PC-9 (cell line): ENCODE measurements around the gene PRLR. TPM values are rescaled to one million over a fixed set of nuclear protein-coding genes. Genes with fewer than 3 reads are reported as not detected.

Experiments
- BruUV-seq: library from RNA; stranded (reverse); fragments of 400-500 nt; replicated peaks from 2 replicates; lab custom pipeline; 2021; lab: Mats Ljungman, UMichigan
- CTCF ChIA-PET: fragments of 300-600 bp; sonication (Branson Sonifier 250); formaldehyde crosslinking; loops from one replicate; lab custom pipeline; 2022; ENCODE audit warnings: antibody characterized with exemption; lab: Charles Lee
- POLR2A ChIA-PET: fragments of 300-600 bp; sonication (Branson Sonifier 250); formaldehyde crosslinking; loops from one replicate; lab custom pipeline; 2022; ENCODE audit warnings: antibody characterized with exemption; ENCODE audit not compliant: unreplicated experiment; lab: Charles Lee
- DNase-seq, 2 experiments: peaks; one replicate each; pipeline versions ENCODE4 v3.0.0 to v3.0.0-alpha.2; 2015 to 2022; ENCODE audit warnings: mixed read lengths in 1 of 2
- H2AFZ ChIP-seq: fragments of 200-600 bp; sonication (generic); 2 replicates; pipeline ENCODE4 v1.8.1; 2017; ENCODE audit warnings: antibody characterized with exemption
- H3F3A ChIP-seq: fragments of 200-600 bp; sonication (generic); 2 replicates; pipeline ENCODE4 v1.8.1; 2017; ENCODE audit warnings: antibody characterized with exemption, mild to moderate bottlenecking, low read depth; ENCODE audit not compliant: insufficient read depth
- H3K27ac ChIP-seq: fragments of 200-600 bp; sonication (generic); 2 replicates; pipeline ENCODE4 v1.6.1; 2016; ENCODE audit warnings: mixed run types
- H3K27me3 ChIP-seq: fragments of 200-600 bp; sonication (generic); 2 replicates; pipeline ENCODE4 v1.6.1; 2016; ENCODE audit warnings: low read depth, mixed run types; ENCODE audit not compliant: insufficient read depth
- H3K36me3 ChIP-seq: fragments of 200-600 bp; sonication (generic); 2 replicates; pipeline ENCODE4 v1.6.1; 2016; ENCODE audit warnings: low read depth, mixed run types
- H3K4me1 ChIP-seq: fragments of 200-600 bp; sonication (generic); replicated peaks from 2 replicates; pipeline ENCODE4 v1.6.1; 2016; ENCODE audit warnings: mixed run types; ENCODE audit not compliant: insufficient read depth
- H3K4me2 ChIP-seq: fragments of 200-600 bp; sonication (generic); 2 replicates; pipeline ENCODE4 v1.6.1; 2017; ENCODE audit warnings: mixed run types
- H3K4me3 ChIP-seq: fragments of 200-600 bp; sonication (generic); 2 replicates; pipeline ENCODE4 v1.6.1; 2016; ENCODE audit warnings: mixed run types
- H3K79me2 ChIP-seq: fragments of 200-600 bp; sonication (generic); 2 replicates; pipeline ENCODE4 v1.6.1; 2017; ENCODE audit warnings: low read depth, mixed run types
- H3K9me2 ChIP-seq: fragments of 200-600 bp; sonication (generic); 2 replicates; pipeline ENCODE4 v1.8.1; 2017; ENCODE audit warnings: mild to moderate bottlenecking; ENCODE audit not compliant: insufficient read depth
- H3K9me3 ChIP-seq: fragments of 200-600 bp; sonication (generic); 2 replicates; pipeline ENCODE4 v1.8.1; 2016; ENCODE audit warnings: low read depth; ENCODE audit not compliant: insufficient read depth
- H4K20me1 ChIP-seq: fragments of 200-600 bp; sonication (generic); 2 replicates; pipeline ENCODE4 v1.8.1; 2017; ENCODE audit not compliant: insufficient read depth
- CTCF ChIP-seq: fragments of 200-600 bp; sonication (generic); conservative IDR thresholded peaks from 2 replicates; pipeline ENCODE4 v1.6.1; 2017; ENCODE audit warnings: mixed run types, antibody characterized with exemption, mild to moderate bottlenecking, moderate library complexity
- EZH2 ChIP-seq: fragments of 200-600 bp; sonication (generic); IDR thresholded peaks from 2 replicates; pipeline ENCODE4 v1.8.0; 2017; ENCODE audit warnings: antibody characterized with exemption, low read depth
- intact Hi-C: fragments of 100-400 bp; cut with micrococcal nuclease; formaldehyde crosslinking; loops from one replicate; pipeline ENCODE4 v1.10.0; 2022; ENCODE audit not compliant: unreplicated experiment
- total RNA-seq: library from RNA; stranded (reverse); gene quantifications from 2 replicates; pipeline ENCODE4 v1.2.3, GENCODE V29; 2021

Gene PRLR
- total RNA-seq, 1 experiment from 2014 or later, result not detected

DNA sequence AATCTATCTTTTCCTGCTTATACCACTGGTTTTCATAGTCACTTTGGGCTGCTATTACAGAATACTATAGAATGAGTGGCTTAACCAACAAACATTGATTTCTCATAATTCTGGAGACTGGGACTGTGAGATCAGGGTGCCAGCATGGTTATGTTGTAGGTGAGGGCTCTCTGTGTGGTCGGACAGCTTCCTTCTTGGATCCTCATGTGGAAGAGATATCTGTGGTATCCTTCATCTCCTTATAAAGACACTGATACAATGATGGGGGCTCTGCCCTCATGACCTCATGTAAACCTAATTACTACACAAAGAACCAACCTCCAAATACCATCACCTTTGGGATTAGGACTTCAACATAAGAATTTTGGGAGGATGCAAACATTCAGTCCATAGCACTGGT lies 13.9 kb upstream of the PRLR start:
- intact Hi-C loops, result no loop called here
- Histone ChIP-seq H3K9me3 (no peaks in the 10 kb centered on the region), H2AFZ (no peak overlapping the region), H3K79me2 (no peaks in the 10 kb centered on the region), H4K20me1 (no peaks in the 10 kb centered on the region), H3K36me3 (no peaks in the 10 kb centered on the region), H3F3A (no peaks in the 10 kb centered on the region), H3K4me3 (no peak overlapping the region), H3K9me2 (no peaks in the 10 kb centered on the region), H3K4me2 (no peak overlapping the region), H3K27me3 (no peaks in the 10 kb centered on the region), H3K27ac (no peak overlapping the region), H3K4me1 (no peaks in the 10 kb centered on the region)
- POLR2A ChIA-PET, result interaction anchor here (0.5 to 0.6 kb wide), 2 partner anchors 39 to 1589 kb away, joined by 6 to 35 read pairs; no protein-coding TSS in a partner anchor
- TF ChIP-seq EZH2 (no peak), CTCF (no peak)
- BruUV-seq, result no TSS peak
- DNase-seq, result no peak
- CTCF ChIA-PET, result no interaction called here

GRCh38 chr5:35242702-35243258 lies 12.5 kb upstream of the PRLR start:
- TF ChIP-seq CTCF (no peak), EZH2 (no peak)
- 0 out of 2 replicates have a peak, but pooled peaks cover 2% of the 10 kb centered on the region for H3K9me2 ChIP-seq
- no peak overlapping the region for H3K4me3 ChIP-seq
- no peaks in the 10 kb centered on the region for H4K20me1 ChIP-seq
- ChIA-PET CTCF (no interaction called here), POLR2A (no interaction called here)
- no peaks in the 10 kb centered on the region for H3K9me3 ChIP-seq
- H3K36me3 ChIP-seq, result no peaks in the 10 kb centered on the region
- H3K4me2 ChIP-seq, result no peak overlapping the region
- no peak overlapping the region for H3K27ac ChIP-seq
- no TSS peak for BruUV-seq
- peaks cover 7% of the 10 kb centered on the region; the same call in 1 of the 2 replicates for H3K27me3 ChIP-seq
- H3K79me2 ChIP-seq, result no peaks in the 10 kb centered on the region
- no peaks in the 10 kb centered on the region for H3F3A ChIP-seq
- no peak overlapping the region for H2AFZ ChIP-seq
- no peaks in the 10 kb centered on the region for H3K4me1 ChIP-seq
- no peak for DNase-seq
- intact Hi-C loops, result no loop called here

- no peaks in the 10 kb centered on the region for H3F3A ChIP-seq
- no peak overlapping the region for H3K4me2 ChIP-seq
- no peak for DNase-seq
- intact Hi-C loops, result no loop called here
- H3K36me3 ChIP-seq, result no peaks in the 10 kb centered on the region
- POLR2A ChIA-PET, result no interaction called here
- peaks cover 9% of the 10 kb centered on the region; the same call in 1 of the 2 replicates for H3K27me3 ChIP-seq
- 0 out of 2 replicates have a peak, but pooled peaks cover 5% of the 10 kb centered on the region for H3K9me2 ChIP-seq
- BruUV-seq, result no TSS peak
- no peaks in the 10 kb centered on the region for H3K9me3 ChIP-seq
- CTCF ChIA-PET, result no interaction called here
- no peaks in the 10 kb centered on the region for H3K79me2 ChIP-seq
- H4K20me1 ChIP-seq, result no peaks in the 10 kb centered on the region
- no peak overlapping the region for H2AFZ ChIP-seq
- no peak for TF ChIP-seq CTCF
- H3K4me3 ChIP-seq, result no peak overlapping the region
- H3K4me1 ChIP-seq, result no peaks in the 10 kb centered on the region
- H3K27ac ChIP-seq, result no peak overlapping the region
Observed at GRCh38 chr5:35240892-35241291, 10.6 kb upstream of the PRLR start.
